Activated CD8-positive, alpha-beta T cell treated with anti-CD3 and anti-CD28 coated beads, Interleukin-2, amount 10 ng/mL, durations not matched to agents 7 days and 5 days (primary cell): ENCODE data around the gene CAMK2D. TPM values are rescaled to one million over a fixed set of nuclear protein-coding genes. Genes with fewer than 3 reads are reported as not detected.

ENCODE experiments used
- ATAC-seq: fragments of 150-1000 bp; cut with Tn5 transposase; one replicate; pipeline ENCODE4 v1.10.0; 2021; ENCODE audit warnings: moderate library complexity
- CTCF ChIA-PET: fragments of 350-600 bp; sonication (Branson Sonifier 250); formaldehyde crosslinking; loops from one replicate; lab custom pipeline; 2021; ENCODE audit warnings: antibody characterized with exemption; lab: Charles Lee
- POLR2A ChIA-PET: fragments of 350-600 bp; sonication (Branson Sonifier 250); formaldehyde crosslinking; loops from one replicate; lab custom pipeline; 2021; ENCODE audit warnings: antibody characterized with exemption; lab: Charles Lee
- DNase-seq: peaks from one replicate; pipeline ENCODE4 v3.0.0-alpha.2; 2020
- H3K27ac Mint-ChIP-seq: one replicate; pipeline ENCODE4 v1.8.0; 2021; ENCODE audit warnings: mild to moderate bottlenecking, mixed read lengths
- H3K27me3 Mint-ChIP-seq: one replicate; pipeline ENCODE4 v1.8.0; 2021; ENCODE audit warnings: low read depth, mixed read lengths
- H3K36me3 Mint-ChIP-seq: one replicate; pipeline ENCODE4 v1.8.0; 2021; ENCODE audit warnings: low read depth, mixed read lengths
- H3K4me1 Mint-ChIP-seq: one replicate; pipeline ENCODE4 v1.8.0; 2021; ENCODE audit warnings: low read depth, mixed read lengths
- H3K4me3 Mint-ChIP-seq: one replicate; pipeline ENCODE4 v1.8.0; 2021; ENCODE audit warnings: mild to moderate bottlenecking, mixed read lengths
- H3K9me3 Mint-ChIP-seq: one replicate; pipeline ENCODE4 v1.8.0; 2022; ENCODE audit warnings: mixed read lengths; ENCODE audit not compliant: insufficient read depth
- total RNA-seq, 2 experiments: library from RNA; stranded (reverse); gene quantifications; one replicate each; pipeline ENCODE4 v1.2.3, GENCODE V29; 2021

The CAMK2D gene
- total RNA-seq, 2 experiments from 2014 or later = 30.7 to 31.1 TPM

- no peaks in the 10 kb centered on the region for H3K4me1 Mint-ChIP-seq
- H3K27ac Mint-ChIP-seq = no peak overlapping the region
- no peaks in the 10 kb centered on the region for H3K27me3 Mint-ChIP-seq
- DNase-seq = no peak
- ChIA-PET CTCF (no interaction called here), POLR2A (no interaction called here)
- H3K36me3 Mint-ChIP-seq = peaks cover 9% of the 10 kb centered on the region
- no peak for ATAC-seq
- no peaks in the 10 kb centered on the region for H3K9me3 Mint-ChIP-seq
- no peak overlapping the region for H3K4me3 Mint-ChIP-seq
These were observed 312.0 kb downstream of the CAMK2D start for GRCh38 chr4:113449410-113449974.

DNA sequence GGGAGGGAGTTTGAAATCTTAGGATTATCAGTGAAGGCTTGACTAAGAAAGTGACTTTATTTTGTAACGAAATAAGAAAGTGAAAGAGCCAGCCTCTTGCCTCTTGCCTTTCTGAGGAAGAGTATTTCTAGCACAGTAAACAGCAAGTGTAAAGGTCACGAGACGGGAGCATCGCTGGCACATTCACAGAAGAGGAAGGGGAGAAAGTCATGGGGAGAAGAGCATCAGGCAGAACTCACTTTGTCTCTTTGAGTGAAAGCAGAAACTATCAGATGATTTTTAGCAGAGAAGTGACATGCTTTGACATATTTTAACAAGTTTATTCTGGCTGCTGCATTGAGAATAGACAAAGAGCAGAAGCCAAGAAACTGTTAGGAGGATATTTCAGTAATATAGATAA lies 313.8 kb downstream of the CAMK2D start:
- no peaks in the 10 kb centered on the region for H3K27me3 Mint-ChIP-seq
- peaks cover 2% of the 10 kb centered on the region for H3K36me3 Mint-ChIP-seq
- H3K4me1 Mint-ChIP-seq = peaks cover 4% of the 10 kb centered on the region
- ATAC-seq (no peak), DNase-seq (no peak)
- POLR2A ChIA-PET = no interaction called here
- H3K4me3 Mint-ChIP-seq = no peak overlapping the region
- H3K27ac Mint-ChIP-seq = no peak overlapping the region
- H3K9me3 Mint-ChIP-seq = no peaks in the 10 kb centered on the region
- CTCF ChIA-PET = interaction anchor here (0.5 kb wide), 1 partner anchor 14 kb away, joined by 3 read pairs; no protein-coding TSS in a partner anchor

DNA sequence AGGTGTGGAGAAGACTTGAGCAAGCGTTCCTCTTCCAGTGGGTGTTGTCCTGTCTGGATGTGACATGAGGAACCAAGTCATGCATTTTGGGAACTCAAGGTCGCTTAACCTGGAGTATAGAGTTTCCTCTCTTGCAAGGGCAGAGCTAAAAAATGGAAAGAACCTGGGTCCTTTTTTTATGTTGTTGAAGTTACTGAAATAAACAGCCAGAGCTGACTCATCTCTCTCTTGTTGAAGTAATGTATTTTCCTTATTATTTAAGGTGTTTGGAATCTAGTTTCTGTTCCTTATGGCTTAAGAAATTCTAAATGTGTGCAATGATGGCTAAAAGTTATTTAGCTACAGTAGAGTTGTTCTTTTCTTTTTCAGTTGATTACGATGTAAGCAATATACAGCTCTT lies 314.5 kb downstream of the CAMK2D start:
- H3K27me3 Mint-ChIP-seq = no peaks in the 10 kb centered on the region
- POLR2A ChIA-PET = interaction anchor here (1.3 kb wide), 1 partner anchor 13 kb away, joined by 4 read pairs; no protein-coding TSS in a partner anchor
- CTCF ChIA-PET = no interaction called here
- no peaks in the 10 kb centered on the region for H3K9me3 Mint-ChIP-seq
- ATAC-seq (no peak), DNase-seq (no peak)
- no peak overlapping the region for H3K4me3 Mint-ChIP-seq
- peaks cover 4% of the 10 kb centered on the region for H3K4me1 Mint-ChIP-seq
- H3K27ac Mint-ChIP-seq = no peak overlapping the region
- H3K36me3 Mint-ChIP-seq = peaks cover 2% of the 10 kb centered on the region

DNA sequence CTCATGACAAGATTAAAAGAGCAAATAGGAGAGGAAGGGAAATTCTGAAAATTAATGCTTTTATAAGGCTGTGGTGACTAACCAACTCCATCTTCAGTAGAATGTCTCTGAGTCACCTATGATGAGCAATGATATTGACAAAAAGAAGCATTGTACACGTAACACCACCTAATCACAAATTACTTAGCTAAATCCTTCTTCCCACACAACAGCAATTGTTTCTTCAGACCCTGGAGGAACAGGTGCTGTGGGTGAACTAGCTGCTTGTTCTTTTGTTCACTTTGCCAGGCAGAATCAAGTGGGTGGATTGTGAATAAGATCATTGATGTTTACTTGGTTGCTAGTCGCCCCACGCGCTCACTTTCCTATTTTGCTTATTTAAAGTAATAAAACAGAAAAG lies 315.5 kb downstream of the CAMK2D start:
- DNase-seq (no peak), ATAC-seq (no peak)
- Mint-ChIP-seq H3K4me3 (no peak overlapping the region), H3K27me3 (no peaks in the 10 kb centered on the region), H3K9me3 (no peaks in the 10 kb centered on the region), H3K27ac (no peak overlapping the region), H3K36me3 (no peaks in the 10 kb centered on the region), H3K4me1 (peaks cover 4% of the 10 kb centered on the region)
- ChIA-PET POLR2A (interaction anchor here (1.3 kb wide), 1 partner anchor 12 kb away, joined by 4 read pairs; no protein-coding TSS in a partner anchor), CTCF (no interaction called here)

DNA sequence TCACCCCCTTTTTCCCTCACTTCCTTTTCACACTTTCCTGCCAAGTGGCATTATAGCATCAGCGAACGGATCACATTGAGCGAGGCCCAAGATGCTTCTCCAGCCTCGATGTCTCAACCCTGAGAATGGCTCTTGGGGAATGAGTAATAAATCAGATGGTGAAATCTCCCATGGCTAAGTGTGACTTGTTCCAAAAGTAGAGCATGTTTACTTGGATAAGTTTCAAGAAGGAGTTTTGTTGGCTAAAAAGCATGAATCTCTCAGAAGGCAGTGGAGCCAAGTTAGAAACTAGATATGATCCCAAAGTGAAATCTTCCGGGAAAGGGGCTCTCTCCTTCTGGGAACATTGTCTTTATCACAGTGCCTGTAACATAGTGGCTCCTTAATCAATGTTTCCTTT lies 316.3 kb downstream of the CAMK2D start:
- H3K27ac Mint-ChIP-seq = no peak overlapping the region
- CTCF ChIA-PET = no interaction called here
- POLR2A ChIA-PET = no interaction called here
- peaks cover 4% of the 10 kb centered on the region for H3K4me1 Mint-ChIP-seq
- H3K4me3 Mint-ChIP-seq = no peak overlapping the region
- no peaks in the 10 kb centered on the region for H3K36me3 Mint-ChIP-seq
- H3K9me3 Mint-ChIP-seq = no peaks in the 10 kb centered on the region
- ATAC-seq = no peak
- DNase-seq = no peak
- no peaks in the 10 kb centered on the region for H3K27me3 Mint-ChIP-seq

GRCh38 chr4:113444386-113444785 lies 317.2 kb downstream of the CAMK2D start:
- no peak for ATAC-seq
- CTCF ChIA-PET = no interaction called here
- no peak overlapping the region for H3K27ac Mint-ChIP-seq
- DNase-seq = no peak
- no peaks in the 10 kb centered on the region for H3K36me3 Mint-ChIP-seq
- no peaks in the 10 kb centered on the region for H3K27me3 Mint-ChIP-seq
- H3K4me1 Mint-ChIP-seq = peaks cover 4% of the 10 kb centered on the region
- H3K9me3 Mint-ChIP-seq = no peaks in the 10 kb centered on the region
- H3K4me3 Mint-ChIP-seq = no peak overlapping the region
- POLR2A ChIA-PET = no interaction called here

- ChIA-PET POLR2A (interaction anchor here (0.6 kb wide), 1 partner anchor 18 kb away, joined by 3 read pairs; no protein-coding TSS in a partner anchor), CTCF (no interaction called here)
- no peaks in the 10 kb centered on the region for H3K36me3 Mint-ChIP-seq
- no peak for ATAC-seq
- H3K27ac Mint-ChIP-seq = no peak overlapping the region
- H3K4me1 Mint-ChIP-seq = peaks cover 4% of the 10 kb centered on the region
- no peaks in the 10 kb centered on the region for H3K27me3 Mint-ChIP-seq
- no peak overlapping the region for H3K4me3 Mint-ChIP-seq
- DNase-seq = no peak
- H3K9me3 Mint-ChIP-seq = no peaks in the 10 kb centered on the region
These were observed 318.7 kb downstream of the CAMK2D start for GRCh38 chr4:113442826-113443225.

GRCh38 chr4:113440371-113440770 lies 321.2 kb downstream of the CAMK2D start:
- no peak overlapping the region for H3K27ac Mint-ChIP-seq
- DNase-seq (no peak), ATAC-seq (no peak)
- H3K36me3 Mint-ChIP-seq = peaks cover 2% of the 10 kb centered on the region
- H3K27me3 Mint-ChIP-seq = no peaks in the 10 kb centered on the region
- ChIA-PET CTCF (no interaction called here), POLR2A (no interaction called here)
- no peaks in the 10 kb centered on the region for H3K9me3 Mint-ChIP-seq
- peaks cover 18% of the 10 kb centered on the region for H3K4me1 Mint-ChIP-seq
- no peak overlapping the region for H3K4me3 Mint-ChIP-seq

DNA sequence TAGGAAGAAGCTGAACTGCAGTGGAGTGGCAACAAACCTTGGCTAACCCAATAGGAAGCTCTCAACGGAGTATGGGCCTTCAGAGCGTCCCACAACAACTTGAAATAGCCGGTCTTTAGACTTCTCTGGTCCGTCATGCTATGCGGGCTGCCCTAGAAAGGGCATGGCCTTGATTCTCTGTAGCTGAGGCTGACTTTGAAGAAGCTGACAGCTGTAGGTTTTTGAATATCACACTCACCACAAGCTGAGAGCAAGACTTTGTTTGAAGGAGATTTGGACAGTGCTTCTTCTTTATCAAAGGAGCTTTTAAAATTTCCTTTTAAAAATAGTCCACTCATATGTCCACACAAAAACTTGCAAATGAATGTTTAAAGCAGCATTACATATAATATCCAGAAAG lies 322.9 kb downstream of the CAMK2D start:
- ChIA-PET CTCF (no interaction called here), POLR2A (no interaction called here)
- no peaks in the 10 kb centered on the region for H3K9me3 Mint-ChIP-seq

GRCh38 chr4:113437129-113437528 lies 324.4 kb downstream of the CAMK2D start:
- Mint-ChIP-seq H3K4me3 (no peak overlapping the region), H3K9me3 (no peaks in the 10 kb centered on the region), H3K36me3 (peaks cover 2% of the 10 kb centered on the region), H3K27me3 (no peaks in the 10 kb centered on the region), H3K4me1 (peaks cover 13% of the 10 kb centered on the region), H3K27ac (no peak overlapping the region)
- ATAC-seq = no peak
- DNase-seq = no peak
- ChIA-PET CTCF (no interaction called here), POLR2A (no interaction called here)

More for the DNA sequence above, 322.9 kb downstream of the CAMK2D start:
- Mint-ChIP-seq H3K27me3 (no peaks in the 10 kb centered on the region), H3K4me3 (no peak overlapping the region), H3K4me1 (peaks cover 13% of the 10 kb centered on the region), H3K36me3 (peaks cover 2% of the 10 kb centered on the region), H3K27ac (no peak overlapping the region)
- ATAC-seq (no peak), DNase-seq (no peak)

DNA sequence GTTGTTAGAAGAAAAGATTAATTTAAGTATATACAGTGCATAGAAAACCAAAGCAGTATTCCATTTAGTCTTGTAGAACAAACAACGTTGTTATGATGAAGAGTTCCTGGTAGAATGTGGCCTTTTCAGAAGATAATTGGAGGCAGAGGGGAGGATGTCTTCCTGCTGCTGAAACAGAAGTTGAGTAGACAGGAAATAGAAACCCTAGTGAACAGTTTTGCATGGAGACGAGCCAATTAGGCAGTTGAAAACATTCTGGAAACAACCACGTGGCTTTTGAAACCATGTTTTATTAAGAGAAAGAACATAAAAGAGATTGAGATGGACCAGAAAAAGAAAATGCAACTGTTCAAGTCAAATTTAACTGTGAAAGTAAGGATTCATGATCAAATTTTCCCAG lies 325.2 kb downstream of the CAMK2D start:
- ChIA-PET CTCF (no interaction called here), POLR2A (no interaction called here)
- DNase-seq (no peak), ATAC-seq (no peak)
- peaks cover 13% of the 10 kb centered on the region for H3K4me1 Mint-ChIP-seq
- peaks cover 2% of the 10 kb centered on the region for H3K36me3 Mint-ChIP-seq
- no peaks in the 10 kb centered on the region for H3K9me3 Mint-ChIP-seq
- H3K27me3 Mint-ChIP-seq = peaks cover 2% of the 10 kb centered on the region
- H3K27ac Mint-ChIP-seq = peak overlapping the region; percentile 2
- H3K4me3 Mint-ChIP-seq = no peak overlapping the region

DNA sequence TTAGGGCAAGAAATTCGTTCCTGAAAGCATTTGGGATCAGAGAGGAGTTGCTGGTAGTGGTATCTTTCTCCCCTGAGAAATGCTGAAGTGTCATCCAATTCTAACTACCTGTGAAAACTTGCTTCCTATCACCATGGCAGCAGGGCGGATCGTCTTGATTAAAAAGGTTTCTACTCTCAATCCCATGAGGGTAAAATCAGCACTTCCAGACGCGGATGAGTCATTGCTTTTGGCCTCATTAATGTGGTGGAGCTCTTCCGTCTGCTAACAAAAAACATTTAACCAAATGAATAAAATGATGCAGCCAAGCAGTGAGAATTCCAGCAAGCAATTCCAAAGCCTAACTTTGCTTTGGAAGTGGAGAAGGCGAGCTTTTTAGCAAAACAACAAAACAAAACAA lies 325.6 kb downstream of the CAMK2D start:
- Mint-ChIP-seq H3K27ac (no peak overlapping the region), H3K27me3 (peaks cover 2% of the 10 kb centered on the region), H3K9me3 (no peaks in the 10 kb centered on the region), H3K36me3 (peaks cover 2% of the 10 kb centered on the region), H3K4me1 (peaks cover 13% of the 10 kb centered on the region), H3K4me3 (no peak overlapping the region)
- ChIA-PET POLR2A (no interaction called here), CTCF (no interaction called here)
- no peak for DNase-seq
- no peak for ATAC-seq

GRCh38 chr4:113434247-113434587 lies 327.3 kb downstream of the CAMK2D start:
- no peak for DNase-seq
- Mint-ChIP-seq H3K4me3 (no peak overlapping the region), H3K27ac (no peak overlapping the region), H3K36me3 (peaks cover 2% of the 10 kb centered on the region), H3K4me1 (peaks cover 13% of the 10 kb centered on the region), H3K9me3 (no peaks in the 10 kb centered on the region), H3K27me3 (peaks cover 2% of the 10 kb centered on the region)
- ChIA-PET CTCF (interaction anchor here (1.6 kb wide), 1 partner anchor 39 kb away, joined by 3 read pairs; no protein-coding TSS in a partner anchor), POLR2A (interaction anchor here (1.2 kb wide), 1 partner anchor 13 kb away, joined by 4 read pairs; no protein-coding TSS in a partner anchor)
- ATAC-seq = no peak
